ENCODE data around the gene PHC2. TPM values are rescaled to one million over a fixed set of nuclear protein-coding genes. Genes with fewer than 3 reads are reported as not detected.

Gene PHC2
- total RNA-seq, 1 donor: 85.4 TPM

DNA sequence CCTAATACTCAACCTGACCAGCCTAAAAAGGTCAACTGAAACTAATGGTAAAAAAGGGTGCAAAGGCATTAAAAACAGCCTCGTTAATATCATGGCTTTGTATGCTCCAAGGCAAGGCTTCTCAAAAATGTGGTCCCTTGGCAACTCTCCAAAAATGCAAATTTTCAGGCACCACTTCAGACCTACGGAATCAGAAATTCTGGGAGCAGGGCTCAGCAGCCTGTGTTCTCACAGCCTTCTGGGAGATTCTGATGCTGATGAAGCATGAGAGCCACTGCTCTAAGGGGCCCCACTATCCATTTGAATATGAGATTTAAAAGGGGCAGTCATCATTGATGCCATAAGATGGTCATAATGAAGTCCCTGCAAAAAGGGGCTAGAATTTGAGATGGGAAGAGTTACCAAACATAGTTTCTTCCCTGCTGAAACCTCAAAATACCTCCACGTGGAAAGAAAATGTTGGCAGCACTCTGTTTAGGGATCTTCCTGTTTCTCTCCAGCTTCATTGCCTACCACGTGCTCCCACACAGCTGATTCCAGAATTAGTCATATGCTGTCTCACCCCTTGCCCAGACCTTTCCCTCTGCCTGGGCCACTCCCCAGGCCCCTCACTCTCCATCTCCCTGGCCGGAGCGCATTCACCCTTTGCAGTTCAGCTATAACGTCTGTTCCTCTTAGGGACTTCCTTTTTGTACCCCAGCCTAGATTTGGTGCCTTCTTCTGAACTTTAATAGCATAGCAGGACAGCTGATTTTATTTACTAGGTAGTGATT, 46.7 kb downstream of the PHC2 start:
- H3K27me3 ChIP-seq (ENCODE audit: insufficient read depth, low read length): no peaks in the 10 kb centered on the region
- H3K36me3 ChIP-seq (ENCODE audit: insufficient read depth, low read length): no peaks in the 10 kb centered on the region
- no peak overlapping the region for H3K4me2 ChIP-seq (ENCODE audit: insufficient read depth, low read length)
- TF ChIP-seq, protein P1, sequence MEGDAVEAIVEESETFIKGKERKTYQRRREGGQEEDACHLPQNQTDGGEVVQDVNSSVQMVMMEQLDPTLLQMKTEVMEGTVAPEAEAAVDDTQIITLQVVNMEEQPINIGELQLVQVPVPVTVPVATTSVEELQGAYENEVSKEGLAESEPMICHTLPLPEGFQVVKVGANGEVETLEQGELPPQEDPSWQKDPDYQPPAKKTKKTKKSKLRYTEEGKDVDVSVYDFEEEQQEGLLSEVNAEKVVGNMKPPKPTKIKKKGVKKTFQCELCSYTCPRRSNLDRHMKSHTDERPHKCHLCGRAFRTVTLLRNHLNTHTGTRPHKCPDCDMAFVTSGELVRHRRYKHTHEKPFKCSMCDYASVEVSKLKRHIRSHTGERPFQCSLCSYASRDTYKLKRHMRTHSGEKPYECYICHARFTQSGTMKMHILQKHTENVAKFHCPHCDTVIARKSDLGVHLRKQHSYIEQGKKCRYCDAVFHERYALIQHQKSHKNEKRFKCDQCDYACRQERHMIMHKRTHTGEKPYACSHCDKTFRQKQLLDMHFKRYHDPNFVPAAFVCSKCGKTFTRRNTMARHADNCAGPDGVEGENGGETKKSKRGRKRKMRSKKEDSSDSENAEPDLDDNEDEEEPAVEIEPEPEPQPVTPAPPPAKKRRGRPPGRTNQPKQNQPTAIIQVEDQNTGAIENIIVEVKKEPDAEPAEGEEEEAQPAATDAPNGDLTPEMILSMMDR (IDR thresholded peaks at IDR 0.05; ENCODE audit: extremely low read depth, low read depth, low read length): no peak
- no peaks in the 10 kb centered on the region for H4K20me1 ChIP-seq (ENCODE audit: insufficient read depth, low read length)
- H3K4me3 ChIP-seq (ENCODE audit: insufficient read depth, low read length): no peak overlapping the region
- H3K4me1 ChIP-seq (ENCODE audit: insufficient read depth, low read length): peaks cover 57% of the 10 kb centered on the region
- DNase-seq (ENCODE audit: insufficient read length, low spot score, missing footprints): no peak
- no peaks in the 10 kb centered on the region for H3K9me3 ChIP-seq (ENCODE audit: low read depth, low read length)
- H2AFZ ChIP-seq (ENCODE audit: low read length): no peak overlapping the region
- H3K27ac ChIP-seq (ENCODE audit: low read depth, low read length): peak overlapping the region; percentile 88
- peaks cover 70% of the 10 kb centered on the region for H3K79me2 ChIP-seq (ENCODE audit: insufficient read depth, low read length)

DNA sequence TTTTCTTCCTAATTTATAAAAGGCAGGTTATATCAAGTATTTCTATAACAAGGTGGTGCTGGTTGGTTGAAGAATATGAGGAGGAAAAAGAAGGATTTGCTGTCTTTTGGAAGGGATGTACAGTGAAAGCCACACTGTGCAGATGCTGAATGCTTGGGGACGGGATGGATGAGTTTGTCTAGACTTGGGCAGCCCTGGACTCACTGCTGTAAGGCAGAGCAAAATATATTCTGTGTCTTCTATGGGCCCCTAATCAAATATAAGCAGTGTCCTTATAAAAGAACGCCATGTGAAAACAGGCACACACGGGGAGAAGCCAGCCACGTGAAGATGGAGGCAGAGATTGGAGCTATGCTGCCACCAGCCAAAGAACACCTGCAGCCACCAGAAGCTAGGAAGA, 47.4 kb downstream of the PHC2 start:
- TF ChIP-seq, protein P1 (IDR thresholded peaks at IDR 0.05; ENCODE audit: extremely low read depth, low read depth, low read length): no peak
- Histone ChIP-seq H2AFZ (ENCODE audit: low read length) (no peak overlapping the region), H3K4me2 (ENCODE audit: insufficient read depth, low read length) (no peak overlapping the region), H3K36me3 (ENCODE audit: insufficient read depth, low read length) (no peaks in the 10 kb centered on the region), H4K20me1 (ENCODE audit: insufficient read depth, low read length) (no peaks in the 10 kb centered on the region), H3K79me2 (ENCODE audit: insufficient read depth, low read length) (peaks cover 73% of the 10 kb centered on the region), H3K9me3 (ENCODE audit: low read depth, low read length) (no peaks in the 10 kb centered on the region), H3K27ac (ENCODE audit: low read depth, low read length) (peak overlapping the region; percentile 88), H3K4me3 (ENCODE audit: insufficient read depth, low read length) (no peak overlapping the region), H3K4me1 (ENCODE audit: insufficient read depth, low read length) (peaks cover 49% of the 10 kb centered on the region), H3K27me3 (ENCODE audit: insufficient read depth, low read length) (no peaks in the 10 kb centered on the region)
- no peak for DNase-seq (ENCODE audit: insufficient read length, low spot score, missing footprints)

DNA sequence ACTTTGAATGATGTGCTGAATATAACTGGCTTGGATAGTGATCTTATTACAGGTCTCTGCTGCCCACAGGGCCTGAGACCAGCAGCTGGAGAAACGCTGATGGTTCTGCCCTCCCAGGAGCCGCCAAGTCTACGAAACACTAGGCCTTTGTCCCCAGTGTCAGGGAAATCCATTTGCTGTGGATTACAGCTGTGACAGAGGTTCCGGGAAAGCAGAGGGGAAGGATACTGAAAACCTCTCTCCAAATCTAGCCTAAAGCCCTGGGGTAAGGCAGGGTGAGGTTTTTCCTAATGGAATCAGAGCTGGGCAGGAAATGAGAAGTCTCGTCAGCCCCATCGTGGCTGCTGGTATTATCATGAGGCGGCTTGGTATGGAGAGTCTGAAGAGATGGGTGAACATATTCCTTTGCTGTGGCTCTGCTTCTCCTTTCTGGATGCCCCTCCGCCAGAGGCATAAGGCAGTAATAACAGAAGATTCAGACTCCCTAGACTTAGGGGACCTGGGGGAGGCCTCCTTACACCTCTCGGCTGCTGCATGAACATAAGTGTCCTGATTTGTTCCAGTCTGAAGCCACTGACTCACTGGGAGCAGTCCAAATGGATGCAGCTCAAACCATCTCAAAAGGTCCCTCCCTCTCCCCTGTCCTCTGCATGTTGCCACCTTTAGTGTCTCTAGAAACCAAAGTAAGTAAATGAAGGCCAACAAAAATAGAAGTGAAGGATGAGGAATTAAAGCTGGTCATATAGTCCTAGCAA, 48.1 kb downstream of the PHC2 start:
- H3K79me2 ChIP-seq (ENCODE audit: insufficient read depth, low read length): peaks cover 75% of the 10 kb centered on the region
- H3K9me3 ChIP-seq (ENCODE audit: low read depth, low read length): no peaks in the 10 kb centered on the region
- DNase-seq (ENCODE audit: insufficient read length, low spot score, missing footprints): no peak
- TF ChIP-seq, protein P1 (IDR thresholded peaks at IDR 0.05; ENCODE audit: extremely low read depth, low read depth, low read length): no peak
- no peaks in the 10 kb centered on the region for H3K36me3 ChIP-seq (ENCODE audit: insufficient read depth, low read length)
- no peaks in the 10 kb centered on the region for H4K20me1 ChIP-seq (ENCODE audit: insufficient read depth, low read length)
- peak overlapping the region; percentile 82 for H2AFZ ChIP-seq (ENCODE audit: low read length)
- H3K4me1 ChIP-seq (ENCODE audit: insufficient read depth, low read length): peaks cover 44% of the 10 kb centered on the region
- no peaks in the 10 kb centered on the region for H3K27me3 ChIP-seq (ENCODE audit: insufficient read depth, low read length)
- H3K27ac ChIP-seq (ENCODE audit: low read depth, low read length): peak overlapping the region; percentile 88
- H3K4me2 ChIP-seq (ENCODE audit: insufficient read depth, low read length): peak overlapping the region; percentile 52
- H3K4me3 ChIP-seq (ENCODE audit: insufficient read depth, low read length): no peak overlapping the region

DNA sequence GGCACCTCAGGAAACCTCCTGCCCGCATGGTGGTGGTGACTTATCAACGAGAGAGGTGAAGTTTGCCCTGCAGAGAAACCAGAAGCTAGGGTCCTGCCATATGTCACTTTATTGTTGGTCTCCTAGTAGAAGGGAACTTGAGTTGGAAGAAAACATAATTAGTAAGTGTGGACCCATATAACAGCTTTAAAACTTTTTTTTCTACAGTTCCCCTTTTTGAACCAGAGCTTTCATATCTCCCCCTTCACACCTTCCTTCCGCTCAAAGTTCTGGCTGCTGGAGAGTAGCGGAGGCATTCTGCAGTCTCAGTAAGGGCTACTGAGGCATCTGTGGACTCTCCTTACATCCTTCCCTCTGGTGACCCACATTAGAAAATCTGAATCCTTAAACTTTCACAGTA, 48.9 kb downstream of the PHC2 start:
- H3K36me3 ChIP-seq (ENCODE audit: insufficient read depth, low read length): peaks cover 1% of the 10 kb centered on the region
- H3K4me2 ChIP-seq (ENCODE audit: insufficient read depth, low read length): no peak overlapping the region
- DNase-seq (ENCODE audit: insufficient read length, low spot score, missing footprints): no peak
- no peaks in the 10 kb centered on the region for H3K9me3 ChIP-seq (ENCODE audit: low read depth, low read length)
- peak overlapping the region; percentile 82 for H2AFZ ChIP-seq (ENCODE audit: low read length)
- TF ChIP-seq, protein P1 (IDR thresholded peaks at IDR 0.05; ENCODE audit: extremely low read depth, low read depth, low read length): no peak
- peaks cover 77% of the 10 kb centered on the region for H3K79me2 ChIP-seq (ENCODE audit: insufficient read depth, low read length)
- H3K4me3 ChIP-seq (ENCODE audit: insufficient read depth, low read length): no peak overlapping the region
- no peaks in the 10 kb centered on the region for H4K20me1 ChIP-seq (ENCODE audit: insufficient read depth, low read length)
- peak overlapping the region; percentile 88 for H3K27ac ChIP-seq (ENCODE audit: low read depth, low read length)
- H3K4me1 ChIP-seq (ENCODE audit: insufficient read depth, low read length): peaks cover 35% of the 10 kb centered on the region
- no peaks in the 10 kb centered on the region for H3K27me3 ChIP-seq (ENCODE audit: insufficient read depth, low read length)

Data from osteoblast (primary cell).